Measurements from ENCODE around the gene SIGLEC9.

The SIGLEC9 gene

GRCh38 chr19:51097166-51097738 is 27.5 kb upstream of the SIGLEC9 start:
- DNase-seq (ENCODE audit: low read depth in 3 of 3) = peak; percentile 35 to 70 (median 58)

DNA sequence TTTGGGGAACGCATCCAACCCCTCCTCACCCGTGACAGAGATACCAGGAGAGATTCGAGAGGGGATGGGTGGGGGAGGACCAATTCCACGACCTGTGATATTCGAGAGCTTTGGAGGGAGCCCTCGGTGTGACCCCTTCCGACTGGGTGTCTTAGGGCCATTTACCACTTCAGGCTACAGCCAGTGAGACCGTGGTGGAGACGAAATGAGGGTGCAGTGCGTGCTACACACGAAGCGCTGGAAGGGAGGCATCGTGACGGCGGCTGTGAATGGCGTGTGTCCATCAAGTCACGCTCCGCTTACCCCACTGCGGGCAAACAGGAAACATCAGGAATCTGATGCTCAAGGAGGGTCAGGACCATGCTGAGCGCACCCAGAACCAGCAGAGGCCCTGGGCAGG is 26.9 kb upstream of the SIGLEC9 start:
- no peak for DNase-seq (ENCODE audit: low read depth in 3 of 3)

DNA sequence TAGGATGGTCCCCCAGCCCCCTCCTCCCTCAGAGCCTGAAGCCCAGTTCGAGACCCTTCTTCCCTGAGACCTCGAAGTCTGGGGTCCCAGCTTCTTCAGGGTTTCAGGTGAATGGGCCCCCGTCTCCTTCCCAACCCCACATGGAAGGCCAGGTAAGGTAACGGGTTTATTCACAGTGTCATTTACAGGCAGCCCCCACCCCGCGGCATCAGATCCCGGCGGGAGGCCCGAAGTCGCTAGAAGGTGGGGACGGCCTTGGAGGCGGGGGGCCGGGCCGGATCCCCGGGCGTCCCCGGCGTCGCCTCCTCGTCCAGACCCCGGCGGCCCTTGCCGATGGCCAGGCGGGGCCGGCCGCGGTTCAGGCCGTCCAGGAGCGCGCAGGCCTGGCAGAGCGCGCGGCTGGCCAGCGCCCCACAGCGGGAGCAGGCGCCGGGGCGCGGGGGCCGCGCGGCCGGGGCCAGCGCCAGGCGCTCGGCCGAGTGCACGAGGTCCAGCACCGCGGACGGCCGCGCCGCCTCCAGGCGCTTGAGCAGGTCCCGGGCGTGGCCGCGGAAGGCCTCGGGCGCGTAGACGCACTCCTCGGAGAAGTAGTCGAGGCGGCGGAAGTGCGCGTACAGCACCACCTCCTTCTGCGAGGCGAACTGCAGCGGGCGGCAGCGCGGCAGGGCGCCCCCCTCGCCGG is 26.2 kb upstream of the SIGLEC9 start:
- no peak for DNase-seq (ENCODE audit: low read depth in 3 of 3)

DNA sequence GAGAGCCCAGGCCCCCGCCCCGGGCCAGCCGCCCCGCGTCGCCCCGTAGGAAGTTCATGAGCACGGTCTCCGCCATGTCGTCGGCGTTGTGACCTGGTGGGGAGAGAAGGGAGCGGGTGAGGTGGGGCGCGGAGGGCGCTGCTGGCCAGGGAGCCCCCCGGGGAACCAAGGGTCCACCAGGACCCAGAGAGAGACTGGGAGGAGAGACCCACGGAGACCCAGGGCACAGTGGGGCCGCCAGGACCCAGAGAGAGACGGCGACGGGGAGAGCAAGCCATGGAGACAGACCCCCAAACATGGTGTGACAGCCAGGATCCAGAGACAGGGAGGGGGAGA is 25.7 kb upstream of the SIGLEC9 start:
- no peak for DNase-seq (ENCODE audit: low read depth in 3 of 3)

DNA sequence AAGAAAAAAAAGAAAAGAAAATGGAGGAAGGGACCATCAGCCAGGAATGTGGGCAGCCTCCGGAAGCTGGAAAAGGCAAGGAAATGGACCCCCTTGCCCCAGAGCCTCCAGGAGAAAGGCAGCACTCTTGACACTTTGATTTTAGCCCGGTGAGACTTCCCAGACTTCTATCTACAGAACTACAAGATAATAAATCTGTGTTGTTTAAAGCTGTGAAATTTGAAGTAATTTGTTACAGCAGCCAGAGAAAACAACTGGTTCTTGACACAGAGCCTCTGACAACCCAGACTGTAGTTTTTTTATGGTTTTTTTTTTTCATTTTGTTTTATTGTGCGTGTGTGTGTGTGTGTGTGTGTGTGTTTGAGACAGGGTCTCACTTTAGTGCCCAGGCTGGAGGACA is 24.1 kb upstream of the SIGLEC9 start:
- DNase-seq (ENCODE audit: low read depth in 3 of 3) = no peak

- DNase-seq (ENCODE audit: low read depth in 3 of 3) = no peak
These were observed 23.4 kb upstream of the SIGLEC9 start for GRCh38 chr19:51101171-51101865.

DNA sequence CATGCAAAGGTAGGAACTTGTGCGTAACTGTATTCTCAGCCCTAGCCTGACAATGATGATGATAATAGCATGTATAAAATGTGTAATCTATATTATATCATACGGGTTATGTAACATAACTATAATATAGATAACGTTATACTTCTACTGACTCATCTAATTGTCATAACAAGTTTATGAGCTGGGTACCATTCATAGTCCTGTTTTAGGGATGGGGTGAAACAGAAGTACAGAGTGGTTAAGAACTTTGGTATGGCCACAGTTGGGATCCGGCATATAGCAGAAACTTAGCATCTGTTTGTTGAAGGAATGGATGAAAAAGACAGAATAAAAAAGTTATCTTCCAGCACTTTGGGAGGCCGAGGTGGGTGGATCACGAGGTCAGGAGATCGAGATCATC is 21.7 kb upstream of the SIGLEC9 start:
- no peak for DNase-seq (ENCODE audit: low read depth in 3 of 3)

GRCh38 chr19:51103926-51104341 is 20.8 kb upstream of the SIGLEC9 start:
- DNase-seq (ENCODE audit: low read depth in 3 of 3) = no peak

- DNase-seq (ENCODE audit: low read depth in 3 of 3) = no peak
These were observed 17.2 kb upstream of the SIGLEC9 start for GRCh38 chr19:51107406-51108065.

DNA sequence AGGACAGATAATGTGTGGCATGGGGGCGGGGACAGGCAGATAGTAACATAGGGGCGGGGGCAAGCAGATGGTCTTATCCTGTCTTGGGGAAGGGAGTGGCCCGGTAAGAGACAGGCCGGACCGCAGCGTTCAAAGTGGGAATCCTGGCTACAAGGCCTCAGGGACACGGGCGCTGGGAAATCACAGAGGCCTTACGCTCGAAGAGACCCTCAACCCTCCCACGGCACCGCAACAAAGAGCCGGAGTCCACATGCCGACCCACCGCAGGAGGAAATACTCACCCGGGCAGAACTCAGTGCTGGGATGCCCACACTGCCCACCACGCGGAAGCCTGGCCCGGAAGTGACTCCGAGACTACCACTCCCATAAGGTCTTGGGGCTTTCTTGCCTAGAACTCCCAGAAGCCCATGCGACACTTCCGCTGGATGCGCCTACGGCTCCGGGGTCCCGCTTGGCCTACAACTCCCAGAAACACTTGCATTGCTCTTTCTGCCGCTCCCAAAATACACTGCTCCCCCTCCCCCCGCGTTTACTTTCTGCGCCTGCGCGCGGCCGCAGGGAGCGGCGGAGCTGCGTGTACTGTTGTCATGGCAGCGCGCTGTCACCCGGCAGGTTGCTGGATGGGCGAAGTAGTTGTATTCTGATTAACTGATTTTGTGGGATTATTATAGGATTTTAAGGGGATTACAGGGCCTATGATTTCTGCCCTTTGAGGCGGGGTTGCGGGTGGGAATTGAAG is 16.5 kb upstream of the SIGLEC9 start, which contains the start of gene CTU1:
CTU1 (minus strand) TSS at position 344 of the 739 bp plus-strand sequence. CDS start 3,840 bp downstream, outside the sequence.
- DNase-seq (ENCODE audit: low read depth in 3 of 3) = peak; percentile 92 to 98 (median 97)

DNA sequence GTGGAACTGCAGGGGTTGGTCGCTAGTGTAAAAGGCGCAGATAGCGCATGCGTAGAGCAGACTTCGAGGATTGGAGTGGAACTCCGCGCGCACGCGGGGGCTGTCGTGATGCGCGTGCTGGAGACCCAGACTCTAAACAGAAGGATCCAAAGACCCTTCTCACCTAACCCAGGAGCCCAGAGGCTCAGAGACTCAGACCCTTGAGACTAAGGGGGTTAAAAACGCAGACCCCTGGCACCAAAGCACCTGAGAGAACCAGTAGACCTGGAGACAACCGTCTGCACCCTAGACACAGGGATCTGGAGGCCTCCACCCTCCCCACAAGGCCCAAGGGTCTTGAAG is 15.9 kb upstream of the SIGLEC9 start:
- no peak for DNase-seq (ENCODE audit: low read depth in 3 of 3)

- DNase-seq (ENCODE audit: low read depth in 3 of 3) = no peak
These were observed 14.1 kb upstream of the SIGLEC9 start for GRCh38 chr19:51110666-51110971.

GRCh38 chr19:51111606-51112005 is 13.1 kb upstream of the SIGLEC9 start:
- no peak for DNase-seq (ENCODE audit: low read depth in 3 of 3)

DNA sequence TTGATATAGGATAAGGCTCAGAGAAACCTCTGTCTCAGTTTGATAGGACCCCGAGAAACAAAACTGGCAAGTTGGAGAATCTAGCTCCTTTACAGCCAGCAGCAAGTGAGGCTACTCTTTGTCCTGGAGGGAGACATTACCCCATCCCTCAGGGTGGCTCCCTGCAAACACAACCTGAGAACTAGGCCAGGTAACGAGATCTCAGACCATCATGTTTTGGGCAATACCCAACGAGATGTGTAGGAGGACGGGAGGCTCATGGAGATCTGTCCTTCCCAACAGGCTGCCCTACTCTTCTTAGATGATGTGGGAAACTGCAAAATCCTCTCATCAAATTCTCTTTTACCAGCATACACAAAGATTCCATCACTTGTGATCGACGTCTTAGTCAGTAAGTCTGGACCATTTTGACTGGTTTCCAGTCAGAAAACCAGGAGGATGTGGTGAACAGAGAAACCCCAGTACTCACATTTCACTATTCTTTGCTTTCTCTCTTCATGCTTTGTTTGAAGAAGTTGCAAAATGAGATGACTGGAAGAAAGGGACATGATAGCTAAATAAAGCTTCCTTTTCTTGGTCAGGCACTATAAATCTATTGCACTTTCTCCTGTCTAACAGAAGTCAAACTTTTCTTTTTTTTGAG is 10.5 kb upstream of the SIGLEC9 start:
- no peak for DNase-seq (ENCODE audit: low read depth in 3 of 3)

DNA sequence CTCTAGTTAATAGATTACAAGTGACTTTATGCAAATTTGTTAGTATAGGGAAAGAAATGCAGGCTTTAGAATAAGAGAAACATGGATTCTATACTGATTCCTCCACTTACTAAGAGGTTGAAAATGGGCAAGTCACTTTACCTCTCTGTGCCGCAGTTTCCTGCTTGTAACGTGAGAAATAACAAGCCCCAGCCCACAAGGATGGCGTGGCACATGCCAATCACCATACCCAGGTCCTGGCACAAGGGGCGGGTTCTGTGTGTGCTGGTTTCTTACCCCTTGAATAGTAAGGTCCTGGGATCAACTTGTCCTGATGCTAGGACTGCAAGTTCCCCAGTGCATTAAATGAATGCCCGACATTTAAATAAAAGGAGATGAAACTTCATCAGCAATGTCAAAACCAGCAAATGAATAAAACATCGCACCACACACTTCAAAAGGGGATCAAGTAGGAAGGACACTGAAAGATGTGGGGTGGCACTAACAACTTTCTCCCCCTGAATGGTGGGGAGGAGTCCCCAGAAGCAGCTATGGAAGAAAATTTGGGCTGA is 7.9 kb upstream of the SIGLEC9 start:
- DNase-seq (ENCODE audit: low read depth in 3 of 3) = no peak

GRCh38 chr19:51119101-51119500 is 5.6 kb upstream of the SIGLEC9 start:
- no peak for DNase-seq (ENCODE audit: low read depth in 3 of 3)

DNA sequence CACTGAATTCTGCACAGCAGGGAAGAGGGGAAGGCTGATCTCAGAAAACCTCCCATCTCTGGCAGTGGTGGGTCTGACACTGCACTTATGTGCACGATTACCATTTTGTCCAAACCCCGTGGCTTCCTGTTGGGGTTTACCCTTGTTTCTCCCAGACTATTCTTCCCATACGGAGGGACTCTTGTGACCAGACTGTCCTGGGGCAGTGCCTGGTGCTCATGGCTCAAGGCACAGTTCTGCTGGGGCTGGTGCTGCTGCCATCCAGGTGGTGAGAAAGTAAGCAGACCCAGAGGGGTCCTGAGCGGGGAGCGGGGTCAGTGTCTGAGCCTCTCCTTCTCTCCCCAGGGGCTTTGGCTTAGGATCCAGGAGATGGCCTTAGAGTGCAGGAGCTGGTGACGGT is 5.1 kb upstream of the SIGLEC9 start:
- no peak for DNase-seq (ENCODE audit: low read depth in 3 of 3)

GRCh38 chr19:51120160-51120559 is 4.5 kb upstream of the SIGLEC9 start:
- DNase-seq (ENCODE audit: low read depth in 3 of 3) = no peak

- no peak for DNase-seq (ENCODE audit: low read depth in 3 of 3)
These were observed 3.4 kb upstream of the SIGLEC9 start for GRCh38 chr19:51121257-51121656.

DNA sequence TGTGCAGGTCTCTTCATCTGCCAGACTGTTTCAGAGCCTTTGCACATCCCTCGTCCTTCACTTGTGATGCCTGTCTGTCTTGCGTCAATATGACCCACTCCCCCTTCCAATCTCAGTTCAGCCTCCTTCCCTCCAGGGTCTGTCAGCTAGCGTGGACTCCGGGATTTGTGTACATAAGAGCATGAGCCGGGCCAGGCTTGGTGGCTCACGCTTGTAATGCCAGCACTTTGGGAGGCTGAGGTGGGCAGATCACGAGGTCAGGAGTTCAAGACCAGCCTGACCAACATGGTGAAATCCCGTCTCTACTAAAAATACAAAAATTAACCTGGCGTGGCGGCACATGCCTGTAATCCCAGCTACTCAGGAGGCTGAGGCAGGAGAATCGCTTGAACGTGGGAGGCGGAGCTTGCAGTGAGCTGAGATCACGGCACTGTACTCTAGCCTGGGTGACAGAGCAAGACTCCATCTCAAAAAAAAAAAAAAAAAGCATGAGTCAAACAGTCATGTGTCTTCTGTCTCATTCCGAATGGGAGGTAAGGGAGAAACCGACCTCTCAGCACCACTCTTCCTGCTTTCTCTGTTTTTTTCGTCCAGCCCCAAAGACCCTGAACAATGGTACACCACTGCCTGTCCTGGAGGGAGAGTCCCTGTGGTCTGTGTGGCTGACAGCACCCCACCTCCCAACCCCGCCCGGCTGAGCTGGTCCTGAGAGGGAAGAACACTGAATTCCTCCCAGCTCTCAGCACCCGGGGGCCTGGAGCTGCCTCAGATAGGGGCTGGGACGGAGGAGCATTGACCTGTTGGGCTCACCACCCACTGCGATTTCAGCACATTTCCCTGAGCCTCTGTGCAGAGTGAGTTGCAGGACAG is 2.4 kb upstream of the SIGLEC9 start:
- no peak for DNase-seq (ENCODE audit: low read depth in 3 of 3)

All from stimulated activated CD4-positive, alpha-beta T cell treated with anti-CD3 and anti-CD28 coated beads, TNF-alpha, amount 100 ng/mL, for 24 hours (primary cell).